ENCODE measurements around the gene TNFSF8. TPM values are rescaled to one million over a fixed set of nuclear protein-coding genes. Genes with fewer than 3 reads are reported as not detected.
A peak's percentile ranks its signal among the peaks of the same experiment; 100 is the strongest.

TNFSF8 gene
- total and polyA plus RNA-seq, 2 experiments from 2014 or later: not detected

DNA sequence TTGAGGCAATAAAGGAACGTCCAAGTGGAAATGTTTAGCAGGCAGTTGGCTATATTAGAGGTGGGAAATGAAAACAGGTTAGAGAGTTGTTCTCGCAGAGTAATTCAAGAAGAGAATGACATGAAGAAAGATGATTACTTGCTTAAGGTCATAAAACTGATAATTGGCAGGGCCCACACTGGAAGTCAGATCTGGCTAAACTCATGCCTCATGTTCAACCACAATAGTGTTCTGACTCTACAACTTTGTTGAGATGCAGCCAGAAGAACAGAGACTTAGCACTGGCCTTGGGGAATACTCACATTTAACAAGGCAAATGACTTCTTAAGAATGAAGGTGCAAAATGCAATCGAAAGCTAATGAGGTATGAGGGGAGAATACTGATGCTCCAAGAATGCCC is 27.2 kb upstream of the TNFSF8 start:
- DNase-seq (ENCODE audit: low read depth in 1 of 2, low spot score in 1 of 2): no peak
- H3K4me3 ChIP-seq: no peak overlapping the region
- no peaks in the 10 kb centered on the region for H3K36me3 ChIP-seq
- no peak for TF ChIP-seq CTCF (IDR thresholded peaks at IDR 0.05; ENCODE audit: low read depth, low read length)
- no peaks in the 10 kb centered on the region for H3K9me3 ChIP-seq (ENCODE audit: low read depth)
- no peak overlapping the region for H3K27ac ChIP-seq
- H3K27me3 ChIP-seq: peaks cover 20% of the 10 kb centered on the region
- no peaks in the 10 kb centered on the region for H3K4me1 ChIP-seq (ENCODE audit: low read depth)

DNA sequence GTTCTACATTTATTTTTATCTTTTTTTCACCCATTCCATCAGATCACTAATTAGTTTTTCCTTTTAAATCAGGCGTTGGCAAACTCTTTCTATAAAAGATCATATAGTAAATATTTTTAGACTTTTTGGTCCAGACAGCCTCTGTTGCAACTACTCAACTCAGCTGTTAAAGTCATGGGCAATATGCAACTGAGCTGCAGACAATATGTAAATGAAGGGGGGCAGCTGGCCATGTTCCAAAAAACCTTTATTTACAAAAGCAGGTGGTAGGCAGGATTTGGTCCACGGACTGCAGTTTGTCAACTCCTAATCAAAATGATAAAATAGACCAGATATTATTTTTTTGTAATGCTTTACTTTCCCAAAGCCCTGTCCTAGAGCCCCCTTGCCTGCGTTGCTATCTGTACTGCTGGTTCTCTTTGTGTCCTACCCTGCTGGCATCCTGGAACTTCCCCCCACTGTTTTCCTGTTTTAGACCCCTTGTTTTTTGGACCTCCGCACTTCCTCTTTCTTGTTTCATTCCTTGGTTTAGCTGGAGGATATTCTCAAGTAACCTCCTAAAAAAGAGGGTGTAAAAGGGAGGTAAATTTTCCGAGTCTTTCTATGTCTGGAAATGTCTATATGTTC is 24.7 kb upstream of the TNFSF8 start:
- Histone ChIP-seq H3K36me3 (no peaks in the 10 kb centered on the region), H3K9me3 (ENCODE audit: low read depth) (no peaks in the 10 kb centered on the region), H3K27me3 (peaks cover 37% of the 10 kb centered on the region), H3K4me1 (ENCODE audit: low read depth) (no peaks in the 10 kb centered on the region), H3K27ac (no peak overlapping the region), H3K4me3 (no peak overlapping the region)
- TF ChIP-seq CTCF (IDR thresholded peaks at IDR 0.05; ENCODE audit: low read depth, low read length): no peak
- no peak for DNase-seq (ENCODE audit: low read depth in 1 of 2, low spot score in 1 of 2)

- peak in 1 of 2 donors; percentile 90 for DNase-seq (ENCODE audit: low read depth in 1 of 2, low spot score in 1 of 2)
Measured at GRCh38 chr9:114953959-114954358, 23.6 kb upstream of the TNFSF8 start.

DNA sequence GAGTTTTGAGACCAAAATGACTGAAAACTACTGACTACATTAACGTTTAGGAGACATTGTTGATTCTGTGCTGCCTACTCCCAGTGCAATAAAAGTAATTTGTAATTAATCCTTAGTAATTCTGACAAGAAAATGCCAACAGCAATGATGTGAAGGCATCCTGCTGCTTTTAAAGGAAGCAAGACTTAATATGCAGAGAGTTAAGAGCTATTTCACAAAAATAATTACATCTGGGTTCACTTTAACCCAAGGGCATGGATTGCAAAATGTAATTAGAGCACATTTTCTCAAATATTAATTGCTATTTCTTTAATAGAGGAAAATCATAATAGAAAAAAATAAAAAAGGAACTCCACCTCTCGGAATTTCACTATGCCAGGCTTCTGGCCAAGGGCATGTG is 22.7 kb upstream of the TNFSF8 start:
- no peak for TF ChIP-seq CTCF (IDR thresholded peaks at IDR 0.05; ENCODE audit: low read depth, low read length)
- no peak overlapping the region for H3K27ac ChIP-seq
- H3K36me3 ChIP-seq: no peaks in the 10 kb centered on the region
- H3K4me3 ChIP-seq: no peak overlapping the region
- no peaks in the 10 kb centered on the region for H3K9me3 ChIP-seq (ENCODE audit: low read depth)
- no peaks in the 10 kb centered on the region for H3K4me1 ChIP-seq (ENCODE audit: low read depth)
- peaks cover 49% of the 10 kb centered on the region for H3K27me3 ChIP-seq
- no peak for DNase-seq (ENCODE audit: low read depth in 1 of 2, low spot score in 1 of 2)

More at GRCh38 chr9:114953959-114954358, 23.6 kb upstream of the TNFSF8 start:
- no peak overlapping the region for H3K27ac ChIP-seq
- H3K4me1 ChIP-seq (ENCODE audit: low read depth): no peaks in the 10 kb centered on the region
- H3K27me3 ChIP-seq: peaks cover 41% of the 10 kb centered on the region
- H3K4me3 ChIP-seq: no peak overlapping the region
- H3K36me3 ChIP-seq: no peaks in the 10 kb centered on the region
- no peaks in the 10 kb centered on the region for H3K9me3 ChIP-seq (ENCODE audit: low read depth)
- TF ChIP-seq CTCF (IDR thresholded peaks at IDR 0.05; ENCODE audit: low read depth, low read length): no peak

GRCh38 chr9:114950761-114951160 is 20.4 kb upstream of the TNFSF8 start:
- no peak overlapping the region for H3K4me3 ChIP-seq
- H3K27me3 ChIP-seq: peaks cover 68% of the 10 kb centered on the region
- no peak overlapping the region for H3K27ac ChIP-seq
- DNase-seq (ENCODE audit: low read depth in 1 of 2, low spot score in 1 of 2): no peak
- no peaks in the 10 kb centered on the region for H3K36me3 ChIP-seq
- H3K9me3 ChIP-seq (ENCODE audit: low read depth): no peaks in the 10 kb centered on the region
- TF ChIP-seq CTCF (IDR thresholded peaks at IDR 0.05; ENCODE audit: low read depth, low read length): no peak
- H3K4me1 ChIP-seq (ENCODE audit: low read depth): no peaks in the 10 kb centered on the region
